Activated CD8-positive, alpha-beta memory T cell treated with anti-CD3 and anti-CD28 coated beads, Interleukin-2, amount 50 U/mL, for 1 hour (primary cell): ENCODE measurements around the gene KCNH3.
A peak's percentile ranks its signal among the peaks of the same experiment; 100 is the strongest.

Experiments used
- DNase-seq: peaks from one replicate; pipeline ENCODE4 v3.0.0-alpha.2; 2020; ENCODE audit errors: extremely low read depth

Gene KCNH3

DNA sequence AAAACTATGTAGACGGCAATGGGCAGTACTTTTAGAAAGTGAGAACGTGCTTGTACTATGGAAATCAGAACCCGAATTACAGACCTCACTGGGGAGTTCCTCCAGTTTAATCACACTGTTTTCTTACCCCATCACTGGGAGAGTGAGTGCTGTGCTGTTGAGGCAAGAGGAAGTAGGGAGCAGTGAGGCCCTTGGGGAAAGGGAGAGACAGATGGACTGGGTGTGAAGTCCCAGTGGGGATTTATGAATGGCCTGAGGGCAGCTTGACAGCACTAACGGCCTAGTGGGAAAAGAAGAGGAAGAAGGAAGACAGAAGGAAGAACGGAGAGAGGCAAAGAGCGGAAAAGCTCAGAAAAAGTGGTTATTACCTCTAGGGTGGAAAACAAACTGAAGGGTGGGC lies 23.4 kb downstream of the KCNH3 start:
- no peak for DNase-seq

DNA sequence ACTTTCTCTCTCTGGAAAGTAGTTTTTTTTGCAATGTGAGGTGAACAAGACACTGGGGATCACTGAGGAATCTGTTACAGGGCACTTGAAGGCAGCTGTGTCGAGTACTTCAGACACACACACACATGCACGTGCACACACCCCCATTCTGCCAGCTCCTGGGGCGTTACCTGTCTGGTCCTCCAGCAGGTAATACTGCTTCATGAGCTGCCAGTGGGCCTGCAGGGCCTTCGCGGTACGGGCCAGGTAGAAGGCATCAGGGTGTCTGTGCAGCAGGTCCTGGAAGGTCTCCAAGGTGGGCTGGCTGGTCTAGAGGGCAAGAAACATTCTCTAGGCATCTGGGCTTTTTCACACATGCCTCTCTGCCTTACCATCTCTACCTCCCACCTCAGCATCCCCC lies 24.0 kb downstream of the KCNH3 start:
- DNase-seq = no peak

DNA sequence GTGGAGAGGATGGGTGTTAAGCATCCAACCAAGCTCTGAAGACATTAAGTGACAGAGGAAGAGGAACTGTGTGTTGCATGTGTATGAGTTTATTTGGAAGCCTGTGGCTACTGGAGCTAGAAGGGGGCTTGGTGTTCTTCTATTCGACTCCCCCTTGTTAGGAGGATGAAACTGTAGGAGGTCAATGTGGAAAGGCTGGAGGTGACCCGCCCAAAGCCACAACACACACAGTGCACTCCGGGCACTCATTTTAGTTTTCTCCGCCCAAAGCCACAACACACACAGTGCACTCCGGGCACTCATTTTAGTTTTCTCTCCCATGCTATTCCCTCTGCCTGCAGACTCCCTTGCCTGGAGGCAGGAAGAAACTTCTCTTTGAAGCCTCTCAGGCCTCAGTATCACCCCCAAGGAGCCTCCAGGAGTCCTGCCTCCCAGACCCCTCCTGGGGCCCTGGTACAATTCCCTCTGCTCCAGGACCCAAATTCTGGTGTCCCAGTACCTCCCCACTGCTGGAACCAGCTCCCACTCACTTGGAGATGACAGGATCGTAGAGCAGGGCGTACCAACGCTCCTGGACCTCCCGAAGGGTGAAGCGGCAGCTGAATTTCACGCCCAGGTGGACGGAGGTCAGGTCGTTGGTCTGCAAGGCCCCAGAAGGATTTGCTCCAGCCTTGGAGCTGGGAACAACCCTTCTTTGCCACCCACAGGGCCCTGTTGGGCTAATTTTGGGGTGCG lies 25.3 kb downstream of the KCNH3 start:
- DNase-seq = no peak

DNA sequence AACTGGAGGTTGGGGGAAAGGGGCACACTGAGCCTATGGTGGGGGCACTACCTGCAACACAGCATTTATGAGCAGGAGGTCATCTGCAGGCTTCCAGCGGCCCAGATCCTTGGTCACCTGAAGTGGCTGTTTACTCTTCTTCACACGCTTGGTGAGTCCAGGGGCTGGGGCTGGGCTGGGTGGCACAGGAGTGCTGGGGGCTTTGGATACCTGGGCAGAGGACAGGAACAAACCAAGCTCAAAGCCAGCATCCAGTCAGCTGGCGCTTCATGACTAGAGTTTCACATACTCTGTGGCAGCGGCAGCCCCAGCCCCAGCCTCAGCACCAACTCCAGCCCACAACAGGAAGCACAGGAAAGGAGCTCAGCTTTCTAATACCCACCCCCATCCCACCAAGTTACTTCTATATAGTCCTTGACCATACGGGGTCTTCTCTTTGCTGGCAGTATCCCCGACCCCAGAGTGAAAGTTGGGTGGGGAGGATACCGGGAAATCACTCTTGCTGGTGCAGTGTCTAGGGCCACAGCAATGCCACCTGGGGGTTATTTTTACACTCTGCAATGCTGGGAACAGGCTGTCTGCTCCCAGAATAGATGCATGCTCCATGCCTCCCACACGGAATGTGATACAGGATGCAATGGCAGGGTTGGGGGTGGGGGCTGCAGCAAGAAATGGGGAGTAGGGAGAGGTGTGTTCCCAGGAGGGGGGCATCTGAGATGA lies 26.0 kb downstream of the KCNH3 start:
- DNase-seq = no peak

DNA sequence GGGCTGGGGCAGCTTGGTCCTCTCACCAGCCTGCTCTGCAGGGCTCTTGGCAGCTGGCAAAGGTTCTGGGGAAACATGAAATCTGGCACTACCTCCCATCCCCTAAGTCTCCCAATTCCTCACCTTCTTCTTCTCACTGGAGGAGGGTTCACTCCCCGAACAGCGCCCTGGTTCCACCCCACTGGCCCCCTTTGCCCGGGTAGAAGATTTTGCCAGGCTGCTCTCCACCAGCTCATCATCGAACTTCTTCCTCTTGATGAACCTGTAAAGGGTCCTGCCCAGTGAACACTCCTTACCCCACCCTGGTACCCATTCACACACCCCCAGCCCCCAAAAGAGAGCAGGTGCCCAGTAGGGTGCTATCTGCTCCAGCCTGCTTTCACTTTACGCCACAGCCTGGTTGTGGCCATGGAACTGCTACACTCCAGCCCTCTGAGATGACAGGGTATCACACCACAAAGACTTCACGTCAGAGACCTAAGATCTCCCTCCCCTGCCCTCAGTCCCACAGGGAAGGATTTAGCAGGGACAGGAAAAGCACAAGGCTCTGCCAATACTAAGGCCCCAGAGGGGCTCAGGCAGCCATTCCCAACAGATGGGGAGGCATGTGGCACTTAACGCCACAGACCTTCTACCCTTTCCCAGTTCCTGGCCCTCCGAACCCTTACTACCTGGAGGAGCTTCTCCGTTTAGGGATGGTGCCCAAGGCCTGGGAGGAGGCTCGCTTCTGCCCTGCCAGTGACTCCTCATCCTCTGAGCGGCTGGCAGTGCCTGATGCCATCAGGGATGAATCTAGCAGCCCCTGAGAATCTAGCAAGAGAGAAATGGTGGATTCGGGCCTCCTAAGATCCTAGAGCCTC lies 26.8 kb downstream of the KCNH3 start:
- DNase-seq = no peak

DNA sequence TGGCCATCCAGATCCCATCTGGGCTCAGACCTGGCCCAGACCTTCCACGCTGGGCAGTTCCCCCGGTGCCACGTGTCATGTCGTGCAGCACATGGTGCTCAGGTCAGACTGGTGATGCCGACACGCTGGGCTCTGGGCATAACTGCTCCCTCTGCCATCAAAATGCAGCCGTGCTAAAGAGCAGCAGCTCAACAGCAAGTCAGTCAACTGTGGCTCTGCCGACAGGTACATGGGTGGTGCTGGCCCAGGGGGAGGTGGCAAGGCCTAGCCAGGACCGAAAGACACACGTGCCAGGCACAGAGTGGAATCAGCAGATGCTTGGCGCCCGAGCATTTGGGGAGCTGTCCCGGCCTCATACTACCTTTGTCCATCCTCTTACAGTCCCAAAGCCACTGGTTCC lies 27.5 kb downstream of the KCNH3 start:
- no peak for DNase-seq

DNA sequence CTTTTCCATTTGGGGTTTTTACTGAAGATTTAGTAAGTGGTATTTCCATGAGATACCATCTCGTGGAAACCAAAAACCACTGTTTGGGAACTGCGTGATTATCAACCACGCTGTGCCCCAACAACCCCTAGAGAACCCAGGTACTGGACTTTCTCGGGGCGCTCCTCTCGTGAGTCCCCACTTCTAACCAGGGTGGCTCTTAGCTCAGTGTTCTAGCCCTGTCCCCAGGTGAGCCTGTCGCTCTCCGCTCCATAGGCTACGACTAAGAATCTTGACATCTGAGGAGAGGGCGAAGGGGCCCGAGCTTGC lies 28.4 kb downstream of the KCNH3 start:
- DNase-seq = no peak

DNA sequence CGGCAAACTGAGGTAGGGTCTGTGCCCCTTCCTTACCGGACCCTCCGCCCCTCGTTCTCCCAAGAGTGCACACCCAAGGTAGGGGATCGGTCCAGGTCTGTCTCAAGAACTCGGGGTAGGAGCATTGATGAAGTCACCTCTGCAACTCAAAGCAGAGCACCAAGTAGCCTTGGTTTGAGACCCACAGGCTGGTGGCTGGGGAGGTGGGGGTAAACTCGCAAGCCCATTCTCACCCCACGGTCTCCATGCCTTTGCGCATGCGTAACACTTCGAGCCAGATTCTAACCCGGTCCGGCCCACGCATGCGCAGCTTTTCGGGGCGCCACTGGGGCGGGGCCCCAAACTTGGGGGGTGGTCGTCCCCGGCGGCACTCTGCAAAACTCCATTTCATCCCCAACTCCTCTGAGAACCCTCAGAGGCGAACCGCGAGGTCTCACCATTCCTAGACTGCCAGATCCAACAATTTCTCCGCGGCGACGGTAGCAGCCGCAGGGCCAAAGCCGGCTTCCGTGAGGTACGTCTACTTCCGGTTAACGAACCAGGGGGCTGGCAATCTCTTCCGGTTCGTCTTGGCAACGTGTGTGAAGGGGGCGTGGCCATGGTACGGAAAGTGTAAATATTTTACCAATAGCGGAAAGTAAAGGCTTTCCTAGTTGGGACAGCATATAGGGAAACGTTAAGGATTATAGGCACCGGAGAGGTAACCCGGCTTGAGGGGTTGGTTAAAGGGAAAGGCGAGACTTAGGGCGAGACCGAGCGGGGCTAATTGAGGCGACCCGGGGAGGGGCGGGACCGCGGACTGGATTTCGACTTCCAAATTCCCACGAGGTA lies 29.0 kb downstream of the KCNH3 start, which contains the start of gene MCRS1:
MCRS1 (minus strand) TSS at position 532 of the 831 bp plus-strand sequence. CDS start 1,411 bp downstream, outside the sequence.
- DNase-seq = peak; percentile 89

DNA sequence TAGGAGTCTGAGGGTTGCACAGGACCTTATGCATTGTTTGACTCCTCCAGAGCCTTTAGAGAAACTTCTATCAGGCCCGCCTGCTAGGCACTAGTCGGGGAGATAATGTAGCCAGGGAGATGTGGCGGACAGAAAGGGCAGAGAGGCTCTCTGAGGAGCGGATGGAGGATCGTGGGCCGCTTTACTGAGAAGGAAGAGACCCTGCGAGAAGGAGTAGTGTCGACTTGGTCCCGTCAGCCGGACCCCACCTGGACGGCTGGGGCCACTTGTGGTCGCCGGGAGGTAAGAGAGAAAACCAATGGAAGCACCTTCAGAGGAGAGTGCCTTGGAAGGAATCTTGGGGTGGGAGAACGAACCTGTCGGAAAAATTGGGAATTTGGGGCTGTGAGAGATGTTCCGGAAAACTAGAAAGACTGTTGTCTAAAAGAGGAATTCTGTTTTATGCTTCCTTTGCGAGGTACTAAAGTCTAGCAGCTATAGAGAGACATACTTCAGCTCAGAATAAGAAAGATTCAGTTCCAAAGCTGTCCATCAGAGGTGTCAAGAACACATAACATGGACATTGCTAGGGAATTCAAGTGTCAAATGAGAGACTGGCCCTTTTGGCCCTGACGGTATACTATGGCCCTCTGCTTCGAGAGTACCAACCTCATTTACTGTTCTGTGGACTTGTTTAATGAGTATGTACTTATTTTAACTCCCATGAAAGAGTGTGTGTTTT lies 29.8 kb downstream of the KCNH3 start:
- no peak for DNase-seq

DNA sequence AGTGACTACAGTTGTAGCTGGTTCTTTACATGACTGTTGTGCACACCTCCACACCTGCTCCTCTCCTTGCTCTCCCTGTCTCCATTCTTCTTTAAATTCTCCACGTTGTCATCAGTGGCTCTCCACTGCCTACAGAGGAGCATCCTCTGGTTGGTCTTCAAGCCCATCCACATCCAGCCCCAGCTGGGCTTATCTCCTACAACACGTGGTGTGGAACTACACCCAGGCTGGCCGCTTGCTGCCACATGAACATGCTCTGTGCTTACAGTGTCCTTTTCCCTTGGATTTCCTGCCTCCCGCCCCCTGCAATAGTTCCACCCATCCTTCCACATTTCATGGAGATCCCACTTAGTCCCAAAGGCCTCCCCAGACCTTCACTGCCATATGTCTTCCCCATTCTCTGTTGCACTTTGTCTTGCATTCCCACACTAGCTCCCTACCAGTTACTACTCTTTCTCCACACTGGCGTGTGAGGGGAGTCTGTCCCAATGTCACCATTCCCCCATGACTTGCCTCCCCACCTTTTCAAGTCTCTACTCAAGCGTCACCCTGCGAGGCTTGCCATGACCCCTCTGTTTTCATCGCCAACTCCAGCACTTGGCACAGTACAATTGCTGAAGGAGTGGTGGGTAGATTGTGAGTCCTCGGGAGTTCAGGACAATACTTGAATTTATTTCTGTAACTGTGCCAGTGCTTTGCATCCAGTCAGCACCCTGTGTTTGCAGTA lies 38.9 kb downstream of the KCNH3 start:
- DNase-seq = no peak

DNA sequence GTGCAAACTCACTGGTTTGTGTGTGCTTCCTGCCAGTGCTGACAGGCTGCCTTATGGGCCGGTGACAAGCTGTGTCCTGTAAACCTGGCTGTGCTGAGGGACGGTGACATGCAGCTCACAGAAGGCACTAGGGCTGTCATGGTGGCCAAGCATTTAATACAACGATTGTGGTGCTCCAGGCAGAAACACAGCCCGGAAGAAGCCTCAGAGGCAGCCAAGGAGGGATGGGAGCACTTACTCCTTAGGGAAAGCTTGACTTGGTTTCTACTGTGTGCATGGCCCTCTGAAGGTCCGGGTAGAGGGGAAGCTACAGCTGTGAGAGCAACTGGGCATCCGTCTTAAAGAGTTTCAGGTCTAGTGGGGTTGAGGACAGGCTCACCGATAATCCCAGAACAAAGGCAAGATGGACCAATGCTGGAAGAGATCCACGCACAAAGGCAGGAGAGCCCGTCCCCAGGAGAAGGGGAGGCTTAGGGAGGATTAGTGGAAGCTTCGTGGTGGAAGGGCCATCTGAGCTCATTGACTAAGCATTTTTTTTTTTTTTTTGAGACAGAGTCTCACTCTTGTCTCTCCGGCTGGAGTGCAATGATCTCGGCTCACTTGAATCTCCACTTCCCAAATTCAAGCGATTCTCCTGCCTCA lies 39.8 kb downstream of the KCNH3 start:
- DNase-seq = no peak

DNA sequence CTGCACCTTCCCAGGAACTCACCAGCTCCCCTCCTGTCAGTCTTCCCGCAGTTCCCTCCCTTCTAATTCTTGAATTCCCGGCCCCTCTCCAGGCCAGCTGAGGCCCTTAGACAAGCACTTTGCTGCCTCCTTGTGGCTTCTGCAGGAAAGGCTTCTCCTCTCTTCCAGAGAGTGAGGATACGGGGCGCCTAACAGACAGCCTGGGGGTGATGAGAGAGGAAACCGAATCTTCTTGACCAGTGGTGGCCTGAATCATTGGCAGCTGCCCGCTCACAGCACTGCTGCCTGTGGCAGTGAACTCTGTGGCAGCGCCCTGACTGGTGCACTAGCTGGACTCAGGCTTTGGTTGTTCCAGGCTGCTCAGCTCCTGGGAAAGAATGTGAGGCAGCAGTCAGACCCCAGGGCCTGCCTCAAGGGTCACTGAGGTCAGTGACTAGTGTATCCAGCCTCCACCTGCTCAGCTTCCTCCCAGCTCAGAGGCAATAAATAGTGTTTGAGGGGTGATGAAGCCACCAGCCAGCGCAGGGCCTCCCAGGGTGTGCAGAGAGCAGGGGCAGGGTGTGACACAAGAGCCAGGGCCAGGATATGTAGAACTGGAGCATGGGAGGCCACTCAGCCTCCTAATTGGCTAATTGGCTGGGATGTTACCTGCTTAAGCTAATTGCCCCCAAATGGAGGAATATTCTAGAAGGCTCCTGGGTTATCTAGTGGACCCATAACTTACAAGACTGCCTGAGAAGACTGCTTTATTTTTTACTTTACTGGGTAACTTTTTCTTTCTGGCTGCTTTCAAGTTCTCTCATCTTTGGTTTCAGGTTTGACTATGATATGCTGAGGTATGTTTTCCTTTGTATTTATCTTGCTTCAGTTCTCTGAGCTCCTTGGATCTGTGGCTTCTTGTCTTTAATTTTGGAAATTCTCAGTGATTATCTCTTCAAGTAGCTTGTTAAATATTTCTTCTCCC lies 42.0 kb downstream of the KCNH3 start:
- DNase-seq = peak; percentile 17

DNA sequence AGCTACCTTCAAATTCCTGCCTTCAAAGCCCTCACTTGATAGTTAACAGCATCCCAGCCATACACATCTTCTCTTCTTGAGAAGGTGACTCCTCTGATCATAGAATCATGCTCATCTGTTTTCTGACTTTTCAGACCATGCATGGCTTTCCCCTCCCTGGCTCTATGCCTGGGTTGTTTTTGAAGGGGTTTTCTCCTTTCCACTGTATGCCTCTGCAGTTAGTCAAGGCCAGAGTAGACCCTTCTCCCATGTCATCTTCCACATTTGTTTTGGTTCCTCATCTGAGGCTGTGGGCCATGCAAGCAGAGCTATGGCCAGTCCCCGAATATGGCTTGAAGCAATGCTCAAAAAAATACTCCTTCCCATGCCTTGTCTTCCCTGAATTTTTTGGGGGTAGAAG lies 43.4 kb downstream of the KCNH3 start:
- DNase-seq = no peak

DNA sequence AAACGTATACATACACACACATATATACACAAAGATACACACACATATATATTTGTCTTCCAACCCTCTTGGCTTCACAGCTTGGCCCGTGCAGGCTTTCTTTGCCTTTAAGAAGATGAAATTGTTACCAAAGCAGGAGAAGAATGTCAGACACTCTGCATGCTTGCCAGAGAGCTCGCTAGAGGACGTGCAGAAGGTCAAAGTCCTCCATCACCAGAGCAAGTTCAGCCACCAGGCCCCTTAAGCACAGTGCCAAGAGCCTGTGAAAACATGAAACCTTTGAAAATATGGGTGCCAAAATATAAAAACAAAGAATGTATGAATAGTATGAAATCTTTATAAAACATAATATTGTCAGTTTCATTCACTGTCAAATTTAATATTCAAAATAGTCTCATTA lies 44.0 kb downstream of the KCNH3 start:
- DNase-seq = no peak

DNA sequence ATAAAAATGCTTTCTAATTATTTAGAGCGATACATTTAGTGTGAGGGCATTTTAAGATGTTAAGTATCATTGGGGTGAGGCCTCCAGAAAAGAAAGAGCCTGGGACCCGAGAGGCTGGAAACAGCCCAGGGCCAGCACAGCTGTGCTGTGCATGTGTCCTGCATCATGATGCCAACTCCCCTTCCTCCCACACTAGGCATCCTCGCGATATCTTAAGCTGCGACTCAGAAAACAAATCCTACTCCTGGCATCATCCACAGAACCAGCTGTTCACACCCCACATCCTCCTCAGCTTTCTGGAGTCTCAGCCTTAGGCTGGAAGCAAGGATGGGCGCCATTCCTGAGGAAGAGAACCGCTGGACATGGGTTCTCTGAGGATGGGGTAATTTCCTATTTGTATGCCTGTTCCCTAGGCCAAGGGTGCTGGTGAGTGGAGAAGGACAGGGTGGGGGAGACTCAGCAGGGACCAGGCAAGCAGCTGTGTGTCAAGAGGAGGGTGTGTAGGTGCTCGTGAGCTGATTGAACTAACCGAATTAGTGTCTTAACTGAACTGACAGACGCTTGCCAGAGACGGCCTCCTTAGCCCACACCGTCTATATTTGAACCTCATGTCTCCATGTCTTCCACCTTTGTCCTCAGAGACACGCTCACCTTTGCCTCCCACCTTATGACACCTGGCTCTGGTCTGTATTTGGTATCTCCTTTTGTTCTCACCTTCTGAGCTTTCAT lies 44.7 kb downstream of the KCNH3 start:
- no peak for DNase-seq

DNA sequence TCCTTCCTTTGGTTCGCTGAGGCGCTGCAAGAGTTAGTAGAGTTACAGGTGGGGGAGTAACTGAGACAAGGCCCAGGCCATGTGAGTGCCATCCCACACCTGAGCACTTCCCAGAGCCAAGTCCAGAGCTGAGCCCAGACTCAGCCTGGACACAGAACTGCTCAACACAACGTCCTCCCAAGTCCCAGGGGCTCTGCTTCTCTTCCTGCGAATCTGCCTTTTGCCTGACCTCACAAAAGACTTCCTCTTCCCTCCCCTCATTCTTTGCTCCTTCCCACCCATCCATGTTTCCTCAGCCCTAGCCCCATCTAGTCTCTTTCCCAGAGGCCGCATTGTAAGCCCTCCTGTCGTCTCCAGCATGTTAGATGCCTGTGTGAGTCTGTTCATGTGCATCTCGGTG lies 45.8 kb downstream of the KCNH3 start:
- no peak for DNase-seq

DNA sequence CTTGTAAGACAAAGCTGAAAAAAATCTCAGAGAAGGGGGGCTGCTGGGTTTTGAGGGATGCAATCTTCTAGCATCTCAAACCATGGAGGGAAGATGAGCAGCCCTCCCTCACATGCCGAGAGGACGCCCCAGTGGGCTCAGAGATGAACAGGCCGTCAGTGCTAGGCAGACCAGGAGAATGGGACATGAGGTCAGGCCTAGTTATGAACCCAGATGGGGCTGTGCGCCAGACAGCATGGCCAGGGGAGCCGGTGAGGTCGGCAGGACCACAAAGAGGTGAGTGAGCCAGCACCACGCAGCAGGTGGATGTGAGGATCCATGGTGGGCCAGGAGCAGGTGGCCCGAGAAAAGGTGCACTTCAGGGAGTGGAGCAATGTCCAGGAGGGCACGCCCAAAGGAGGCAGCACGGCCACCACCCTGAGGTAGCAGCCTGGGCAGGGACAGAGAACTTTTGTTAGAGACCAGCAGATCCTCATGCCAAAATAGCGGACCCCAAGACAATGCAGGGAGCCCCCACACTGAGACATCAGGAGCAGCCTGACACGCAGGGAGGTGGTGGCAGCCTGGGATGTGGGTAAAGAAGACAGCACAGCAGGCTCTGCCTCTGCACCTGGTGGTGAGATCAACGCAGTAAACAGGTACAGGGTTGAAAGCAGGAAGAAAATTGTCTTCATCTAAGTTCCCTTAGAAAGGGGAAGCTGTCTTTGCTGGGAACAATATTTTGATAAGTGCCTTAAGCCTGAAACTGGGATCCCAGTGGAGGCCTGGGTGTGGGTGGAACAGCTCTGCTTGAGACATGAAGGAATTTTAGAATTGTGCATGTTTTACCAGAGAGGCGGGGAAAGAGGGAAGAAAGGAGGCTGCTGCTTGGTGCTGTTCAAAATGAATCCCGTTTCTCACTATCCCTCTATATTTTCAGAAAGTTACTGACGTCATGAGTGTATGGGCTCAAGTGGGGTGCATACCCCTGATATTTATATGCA lies 46.9 kb downstream of the KCNH3 start:
- no peak for DNase-seq
